K562 (cell line): Measurements from ENCODE around the gene NQO2. TPM values are rescaled to one million over a fixed set of nuclear protein-coding genes. Genes with fewer than 3 reads are reported as not detected.

Source experiments
- MLX ChIP-seq, 2 experiments: fragments of 450-650 bp in 1 of 2; sonication (generic) in 1 of 2; formaldehyde crosslinking; conservative IDR thresholded peaks; 2 replicates each; pipeline versions ENCODE4 v1.4.0 to v1.8.1; 2020 to 2022; ENCODE audit warnings: mild to moderate bottlenecking in 1 of 2, missing genetic modification reagents in 1 of 2
- MNT ChIP-seq, 2 experiments: fragments of 450-650 bp; conservative IDR thresholded peaks; 2 replicates each; pipeline ENCODE4 v1.6.1; 2017; ENCODE audit warnings: mild to moderate bottlenecking in 2 of 2, moderate library complexity in 2 of 2
- MTA2 ChIP-seq: fragments of 450-650 bp; IDR thresholded peaks from 2 replicates; pipeline ENCODE4 v1.6.1; 2016; ENCODE audit warnings: low read depth
- NFATC3 ChIP-seq: fragments of 450-650 bp; IDR thresholded peaks from 2 replicates; pipeline ENCODE4 v1.6.1; 2017; ENCODE audit warnings: mild to moderate bottlenecking
- NFE2 ChIP-seq: IDR thresholded peaks from 2 replicates; pipeline ENCODE4 v1.6.1; 2014; ENCODE audit warnings: antibody characterized with exemption, low read depth
- POU5F1 ChIP-seq: fragments of 150-350 bp; IDR thresholded peaks from 2 replicates; pipeline ENCODE4 v1.6.1; 2014; ENCODE audit warnings: borderline replicate concordance, low read length, low read depth, mild to moderate bottlenecking; ENCODE audit not compliant: partially characterized antibody
- REST ChIP-seq, 2 experiments: fragments of 450-650 bp; formaldehyde crosslinking in 1 of 2; IDR thresholded peaks; 2 replicates each; pipeline versions ENCODE4 v1.4.0 to v1.6.1; 2014 to 2020; ENCODE audit warnings: mild to moderate bottlenecking in 2 of 2, borderline replicate concordance in 1 of 2, low read depth in 1 of 2
- SETDB1 ChIP-seq: IDR thresholded peaks from one replicate; pipeline ENCODE4 v1.6.1; 2012; ENCODE audit warnings: low read length, control low read depth, inconsistent platforms
- SNIP1 ChIP-seq: fragments of 450-650 bp; IDR thresholded peaks from 2 replicates; pipeline ENCODE4 v1.7.1; 2017; ENCODE audit warnings: low read depth, mild to moderate bottlenecking
- THRB ChIP-seq: fragments of 450-650 bp; formaldehyde crosslinking; conservative IDR thresholded peaks from 2 replicates; pipeline ENCODE4 v1.4.0; 2022; ENCODE audit warnings: mild to moderate bottlenecking, missing genetic modification characterization
- ZBTB2 ChIP-seq: fragments of 450-650 bp; IDR thresholded peaks from 2 replicates; pipeline ENCODE4 v1.6.1; 2016; ENCODE audit warnings: antibody characterized with exemption
- ZNF695 ChIP-seq: fragments of 450-650 bp; formaldehyde crosslinking; IDR thresholded peaks from 2 replicates; pipeline ENCODE4 v1.4.0; 2020; ENCODE audit warnings: mild to moderate bottlenecking, moderate library complexity
- polyA plus RNA-seq, 8 experiments: library from polyadenylated mRNA; depleted of rRNA in 4 of 8; stranded (reverse) in 5 of 8; unstranded in 3 of 8; fragments of >200 nt; fragmentation: Nextera tagmentation in 2 of 8; fragmentation: Illumina TruSeq in 1 of 8; extraction: Ambion mirVana in 2 of 8; extraction: Trizol in 1 of 8; gene quantifications; 2 replicates each; pipeline versions ENCODE4 v1.2.1 to v1.2.3, GENCODE V29; 2011 to 2014; ENCODE audit warnings: inconsistent platforms in 1 of 8, missing spikeins in 1 of 8
- total RNA-seq, 7 experiments: library from RNA; depleted of rRNA in 6 of 7; stranded (reverse); fragments of >200 nt in 6 of 7; fragmentation: Illumina TruSeq in 2 of 7; extraction: Trizol in 2 of 7; gene quantifications; 2 replicates each; pipeline versions ENCODE4 v1.2.1 to v1.2.3, GENCODE V29; 2011 to 2021; ENCODE audit warnings: low replicate concordance in 1 of 7

NQO2 gene
- total and polyA plus RNA-seq, 9 of the 15 experiments (the other 6 are each of a cell fraction or from before 2014, with no cell fraction given): 54.6 to 214 (median 116) TPM

- no peak for TF ChIP-seq POU5F1
- no peak for TF ChIP-seq ZNF695 (CRISPR knock-in tag)
- peak in 1 of 2 experiments; percentile 12; a peak in 1 of 4 replicates for TF ChIP-seq MNT (conservative IDR thresholded peaks at IDR 0.05)
- TF ChIP-seq THRB (CRISPR knock-in tag): no peak
- TF ChIP-seq ZBTB2: no peak; the same call in 1 of the 2 replicates
- 0 out of 2 replicates have a peak, but pooled peaks have one; percentile 17 for TF ChIP-seq SNIP1
- TF ChIP-seq MLX (CRISPR knock-in tag; conservative IDR thresholded peaks at IDR 0.05): no peak
- TF ChIP-seq REST (IDR thresholded peaks at IDR 0.05; ENCODE audit: borderline replicate concordance): no peak
- TF ChIP-seq REST (CRISPR knock-in tag; IDR thresholded peaks at IDR 0.05; ENCODE audit: low read depth): no peak
- no peak for TF ChIP-seq NFE2
- TF ChIP-seq NFATC3: no peak
- TF ChIP-seq SETDB1: no peak
- no peak; the same call in 1 of the 2 replicates for TF ChIP-seq MTA2
These were observed 23.3 kb downstream of the NQO2 start (continued) for GRCh38 chr6:3022765-3023662.
